CD4-positive, alpha-beta T cell treated with Interleukin-15 for 4 hours (primary cell): ENCODE measurements around the gene ADPRH.

Experiments used
- DNase-seq: peaks from one replicate; pipeline ENCODE4 v3.0.0-alpha.2; 2020; ENCODE audit warnings: low spot score

Gene ADPRH

GRCh38 chr3:119596398-119596797, 17.1 kb downstream of the ADPRH start:
- no peak for DNase-seq

- DNase-seq: no peak
Measured at GRCh38 chr3:119597548-119598288, 18.4 kb downstream of the ADPRH start, which contains the start of gene PLA1A. PLA1A (plus strand) TSS chr3:119597885; CDS start chr3:119597914, 29 bp downstream.

DNA sequence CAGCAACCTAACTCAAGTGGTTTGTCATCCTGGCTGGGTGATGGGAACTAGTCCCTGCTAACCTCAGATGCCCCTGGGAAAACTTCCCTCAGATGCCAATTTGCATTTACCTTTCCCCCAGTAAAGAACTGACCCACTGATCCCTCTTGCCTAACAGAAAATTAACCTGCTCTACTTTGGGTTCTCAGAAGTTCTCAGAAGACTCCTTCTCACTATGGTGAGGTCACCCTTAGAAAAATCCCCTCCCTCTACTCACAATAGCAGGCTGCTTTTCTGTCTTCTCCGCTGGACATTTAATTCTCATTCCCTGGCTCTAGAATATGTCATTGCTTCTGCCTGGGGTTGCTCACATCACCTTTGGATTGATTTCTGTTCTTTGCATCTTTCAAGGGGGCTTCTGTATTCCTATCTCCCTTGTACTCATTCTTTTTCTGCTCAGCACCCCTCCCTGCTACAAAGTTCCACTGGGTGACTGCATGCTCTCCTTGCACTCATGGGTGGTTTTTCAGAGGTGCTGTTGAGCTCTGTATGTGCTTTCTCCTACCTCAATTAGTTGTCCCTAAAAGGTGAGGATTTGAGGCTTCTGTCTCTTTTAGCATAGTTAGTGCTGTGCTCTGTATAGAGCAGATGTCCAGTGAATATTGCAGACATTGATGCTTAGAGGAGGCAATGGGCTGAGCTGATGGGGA, 19.3 kb downstream of the ADPRH start:
- no peak for DNase-seq

- DNase-seq: no peak
Measured at GRCh38 chr3:119599558-119600174, 20.4 kb downstream of the ADPRH start.

DNA sequence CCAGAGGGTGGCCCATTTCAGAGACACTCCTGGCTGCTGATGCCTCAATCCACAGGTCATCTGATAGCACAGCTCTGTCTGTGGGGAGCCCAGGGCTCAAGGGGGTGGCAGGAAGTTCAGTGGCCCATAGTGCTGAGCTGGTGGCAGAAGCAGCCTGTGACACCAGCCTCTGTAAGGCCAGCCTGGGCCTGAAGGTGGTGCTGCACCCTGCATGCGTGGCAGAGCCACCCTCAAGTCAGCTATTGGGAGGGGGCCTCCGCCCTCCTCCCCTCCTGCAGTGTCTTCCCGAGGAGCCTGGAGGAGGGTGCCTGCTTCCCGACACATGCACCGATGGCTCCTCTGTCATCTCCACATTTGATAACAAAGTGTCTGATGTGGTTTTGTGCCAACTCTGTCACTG, 21.4 kb downstream of the ADPRH start:
- no peak for DNase-seq

- no peak for DNase-seq
Measured at GRCh38 chr3:119601154-119601553, 21.9 kb downstream of the ADPRH start.

DNA sequence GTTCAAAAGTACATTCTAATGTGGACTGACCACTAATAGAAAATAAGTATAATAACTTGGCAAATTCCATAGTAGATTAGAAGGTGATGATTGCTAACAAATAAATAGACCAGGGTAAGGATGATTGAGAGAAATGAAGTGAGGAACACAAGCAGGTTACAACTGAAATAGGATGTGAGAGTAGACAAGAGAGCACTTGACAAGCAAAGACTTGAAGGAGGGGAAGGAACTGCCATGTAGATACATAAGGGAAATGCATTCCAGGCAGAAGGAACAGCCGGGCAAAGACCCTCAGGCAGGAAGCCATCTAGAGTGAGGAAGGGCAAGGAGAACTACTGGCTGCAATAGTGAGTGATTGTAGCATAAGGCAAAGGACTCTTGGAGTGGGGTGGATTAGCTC, 23.4 kb downstream of the ADPRH start:
- DNase-seq: no peak

DNA sequence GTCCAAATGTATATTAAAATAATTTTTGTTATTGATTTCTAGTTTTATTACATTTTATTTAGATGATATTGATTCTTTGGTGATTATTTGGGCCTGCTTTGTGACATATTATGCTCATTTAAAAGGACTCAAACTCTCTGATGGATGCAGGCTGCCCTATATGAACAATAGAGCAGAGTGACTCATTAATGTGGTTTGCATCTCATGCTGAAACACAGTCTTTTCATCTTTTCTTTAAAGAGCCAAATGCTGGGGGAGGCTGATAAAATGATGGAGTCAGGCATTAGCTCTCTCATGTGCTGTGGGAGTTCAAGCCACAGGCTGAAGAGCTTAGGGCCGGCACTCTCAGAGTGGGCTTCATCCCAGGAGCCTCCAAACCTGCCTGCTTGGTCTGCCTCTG, 25.6 kb downstream of the ADPRH start:
- no peak for DNase-seq

DNA sequence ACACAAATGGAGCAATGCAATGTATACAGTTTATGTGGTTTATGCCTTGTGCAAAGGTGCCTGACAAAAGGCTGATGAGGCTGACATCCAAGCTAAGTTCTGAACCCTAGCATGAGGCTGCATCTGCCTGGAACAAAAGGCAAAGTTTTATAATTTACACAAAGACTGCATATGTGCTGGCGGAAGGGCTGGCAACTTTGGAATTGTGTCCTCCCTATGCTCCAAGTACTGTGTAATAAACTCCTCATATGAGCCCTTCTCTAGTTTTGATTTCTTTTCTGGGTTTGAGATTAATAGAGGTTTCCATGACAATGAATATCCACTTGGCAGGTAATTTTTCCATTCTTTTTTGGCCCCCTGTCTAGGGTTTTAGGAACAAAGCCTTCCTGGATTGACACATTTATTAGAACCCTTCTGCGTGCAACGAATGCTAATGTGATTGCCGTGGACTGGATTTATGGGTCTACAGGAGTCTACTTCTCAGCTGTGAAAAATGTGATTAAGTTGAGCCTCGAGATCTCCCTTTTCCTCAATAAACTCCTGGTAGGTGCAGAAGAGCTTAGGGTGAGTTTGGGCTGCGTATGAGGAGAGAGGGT, 29.2 kb downstream of the ADPRH start:
- DNase-seq: no peak

DNA sequence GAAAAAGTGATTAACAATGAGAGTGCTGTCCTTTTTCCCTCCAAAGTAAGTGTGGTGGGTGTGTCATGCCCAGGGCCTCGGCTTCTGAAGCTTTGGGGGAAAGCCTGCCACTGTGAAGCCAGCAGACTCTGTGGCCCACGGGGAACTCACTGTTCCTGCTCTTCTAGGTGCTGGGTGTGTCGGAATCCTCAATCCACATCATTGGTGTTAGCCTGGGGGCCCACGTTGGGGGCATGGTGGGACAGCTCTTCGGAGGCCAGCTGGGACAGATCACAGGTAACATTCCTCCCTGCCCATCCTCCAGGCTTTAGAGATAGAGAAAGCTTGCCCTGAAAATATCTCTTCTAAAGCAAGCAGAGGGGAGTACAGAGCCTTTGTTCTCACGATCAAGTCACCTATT, 30.0 kb downstream of the ADPRH start:
- no peak for DNase-seq

- DNase-seq: no peak
Measured at GRCh38 chr3:119611664-119612063, 32.4 kb downstream of the ADPRH start.

- DNase-seq: no peak
Measured at GRCh38 chr3:119613201-119613600, 33.9 kb downstream of the ADPRH start.

DNA sequence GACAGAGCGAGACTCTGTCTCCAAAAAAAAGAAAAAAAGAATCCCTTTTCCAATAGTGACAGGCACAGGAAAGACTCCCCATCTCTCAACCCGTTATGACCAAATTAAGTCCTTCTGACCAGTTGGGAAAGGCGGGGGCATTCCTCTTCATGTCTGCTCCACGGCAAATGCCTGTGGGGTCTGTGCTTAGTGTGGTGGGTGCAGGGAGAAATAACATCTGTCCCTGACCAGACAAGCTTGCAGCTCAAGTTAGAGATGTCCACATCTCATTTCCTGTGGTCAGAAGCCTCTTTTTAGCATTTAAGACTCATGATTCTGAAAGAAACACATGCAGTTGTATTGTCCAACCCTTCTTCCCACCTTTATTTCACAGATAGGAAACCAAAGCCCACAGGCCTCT, 34.6 kb downstream of the ADPRH start:
- no peak for DNase-seq

GRCh38 chr3:119616056-119616455, 36.8 kb downstream of the ADPRH start:
- DNase-seq: no peak

DNA sequence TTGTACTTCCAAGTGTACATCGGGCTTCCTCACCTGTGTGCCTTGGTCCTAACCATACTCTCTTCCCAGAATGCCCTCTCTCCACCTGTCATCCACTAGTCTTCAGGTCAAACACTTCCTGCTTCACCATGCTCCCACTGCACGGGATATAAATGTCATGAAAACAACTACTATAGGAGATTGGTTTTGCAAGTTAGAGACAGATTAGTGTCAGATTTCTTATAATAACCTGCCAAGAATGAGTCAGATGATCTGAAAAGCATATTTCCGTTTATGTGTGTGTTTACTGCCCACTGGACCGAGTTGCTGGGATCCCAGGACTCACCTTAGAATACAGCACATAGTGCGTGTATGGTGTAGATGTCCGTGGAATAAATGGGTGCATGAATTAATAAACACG, 39.8 kb downstream of the ADPRH start:
- DNase-seq: no peak

- no peak for DNase-seq
Measured at GRCh38 chr3:119620899-119621298, 41.6 kb downstream of the ADPRH start.

DNA sequence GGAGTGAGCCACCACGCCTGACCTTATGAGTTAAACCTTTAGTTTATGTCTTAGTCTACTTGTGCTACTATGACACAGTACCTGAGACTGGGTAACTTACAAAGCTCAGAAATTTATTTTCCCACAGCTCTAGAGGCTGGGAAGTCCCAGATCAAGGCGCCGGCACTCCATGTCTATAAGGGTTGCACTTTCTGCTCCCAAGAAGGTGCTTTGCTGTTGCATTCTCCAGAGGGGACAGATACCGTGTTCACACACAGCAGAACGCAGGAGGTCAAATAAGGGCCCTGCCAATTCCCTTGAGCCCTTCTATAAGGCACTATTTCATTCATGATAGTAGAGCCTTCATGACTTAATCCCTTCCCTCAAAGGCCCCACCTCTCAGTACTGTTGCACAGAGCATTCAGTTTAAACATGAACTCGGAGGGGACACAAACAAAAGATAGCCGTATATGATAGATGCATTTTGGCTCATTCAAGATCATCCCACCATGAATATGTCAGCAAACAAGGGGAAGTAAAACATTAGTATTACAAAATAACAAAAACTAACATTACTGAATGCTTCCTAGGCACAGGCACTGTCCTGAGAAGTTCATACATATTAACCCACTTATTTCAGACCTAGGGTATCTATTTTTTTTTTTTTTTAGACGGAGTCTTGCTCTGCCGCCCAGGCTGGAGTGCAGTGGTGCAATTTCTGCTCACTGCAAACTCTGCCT, 44.9 kb downstream of the ADPRH start:
- no peak for DNase-seq

DNA sequence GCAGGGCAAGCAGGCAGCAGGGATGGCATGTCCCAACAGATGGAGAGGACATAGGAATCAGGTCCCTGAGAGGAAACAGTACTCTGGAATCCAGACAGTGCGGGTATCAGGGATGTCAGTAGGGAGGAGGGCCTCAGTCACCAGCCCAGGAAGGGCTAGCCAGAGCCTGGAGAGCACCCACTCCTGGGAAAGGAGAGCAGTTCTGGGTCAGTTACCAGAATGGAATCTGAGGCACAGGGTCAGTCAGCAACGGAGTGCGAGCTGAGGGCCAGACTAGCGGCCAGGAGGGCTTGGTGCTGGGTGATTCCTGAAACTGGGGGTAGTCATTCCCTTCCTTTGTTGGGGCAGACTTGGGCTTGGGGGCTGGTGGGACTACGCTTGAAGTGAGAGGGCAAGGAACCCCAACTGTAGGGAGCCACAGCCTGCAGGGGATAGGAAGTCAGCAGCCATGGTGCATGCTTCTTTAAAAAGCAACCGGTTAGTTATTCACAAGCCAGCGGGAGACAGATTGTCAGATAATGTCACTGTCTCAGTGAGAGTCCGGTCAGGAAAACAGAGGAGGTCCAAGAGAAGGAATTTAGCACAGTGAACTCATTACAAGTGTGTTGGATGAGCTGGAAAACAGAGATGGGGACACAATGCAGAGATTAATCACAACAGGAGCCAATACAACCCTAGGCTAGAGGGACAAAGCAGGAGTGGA, 46.3 kb downstream of the ADPRH start:
- DNase-seq: no peak

- no peak for DNase-seq
Measured at GRCh38 chr3:119626196-119626595, 46.9 kb downstream of the ADPRH start.

- DNase-seq: peak; percentile 28
Measured at GRCh38 chr3:119627461-119627860, 48.2 kb downstream of the ADPRH start.

DNA sequence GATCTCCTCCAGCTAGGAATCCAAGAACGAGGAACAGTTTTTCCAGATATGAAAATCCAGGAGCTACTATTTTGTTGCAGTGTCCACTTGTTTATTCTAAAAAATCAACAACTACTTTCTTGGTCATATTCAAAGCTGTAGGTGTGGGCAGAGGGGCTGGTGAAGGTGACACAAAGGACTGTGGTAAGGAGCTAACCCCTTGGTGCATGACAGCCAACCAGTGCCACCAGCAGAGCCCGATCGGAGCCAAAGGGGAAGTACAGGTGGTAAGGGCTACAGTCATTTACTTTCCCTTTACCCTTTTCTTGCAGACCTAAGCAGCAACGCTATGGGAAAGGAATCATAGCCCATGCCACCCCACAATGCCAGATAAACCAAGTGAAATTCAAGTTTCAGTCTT, 49.1 kb downstream of the ADPRH start:
- DNase-seq: peak; percentile 22
